Esophagus muscularis mucosa (tissue), 3 donors: ENCODE data around the gene PRTN3.

Experiments
- POLR2A ChIP-seq: fragments of 450-650 bp; IDR thresholded peaks from one replicate; pipeline ENCODE4 v1.6.1; 2017; ENCODE audit warnings: antibody characterized with exemption, moderate library complexity, mild to moderate bottlenecking, low read depth
- POLR2AphosphoS5 ChIP-seq, 2 donors: sonication (generic); formaldehyde crosslinking; IDR thresholded peaks; one replicate each; pipeline ENCODE4 v1.6.1; 2017; ENCODE audit warnings: antibody characterized with exemption in 2 of 2
- TF ChIP-seq, protein P1 (sequence below), 3 experiments: fragments of 200-600 bp in 2 of 3; fragments of 450-650 bp in 1 of 3; sonication (generic) in 2 of 3; IDR thresholded peaks; one replicate each; pipeline ENCODE4 v1.5.1; 2017 to 2019; ENCODE audit warnings: antibody characterized with exemption in 3 of 3, mild to moderate bottlenecking in 2 of 3, moderate library complexity in 1 of 3

DNA sequence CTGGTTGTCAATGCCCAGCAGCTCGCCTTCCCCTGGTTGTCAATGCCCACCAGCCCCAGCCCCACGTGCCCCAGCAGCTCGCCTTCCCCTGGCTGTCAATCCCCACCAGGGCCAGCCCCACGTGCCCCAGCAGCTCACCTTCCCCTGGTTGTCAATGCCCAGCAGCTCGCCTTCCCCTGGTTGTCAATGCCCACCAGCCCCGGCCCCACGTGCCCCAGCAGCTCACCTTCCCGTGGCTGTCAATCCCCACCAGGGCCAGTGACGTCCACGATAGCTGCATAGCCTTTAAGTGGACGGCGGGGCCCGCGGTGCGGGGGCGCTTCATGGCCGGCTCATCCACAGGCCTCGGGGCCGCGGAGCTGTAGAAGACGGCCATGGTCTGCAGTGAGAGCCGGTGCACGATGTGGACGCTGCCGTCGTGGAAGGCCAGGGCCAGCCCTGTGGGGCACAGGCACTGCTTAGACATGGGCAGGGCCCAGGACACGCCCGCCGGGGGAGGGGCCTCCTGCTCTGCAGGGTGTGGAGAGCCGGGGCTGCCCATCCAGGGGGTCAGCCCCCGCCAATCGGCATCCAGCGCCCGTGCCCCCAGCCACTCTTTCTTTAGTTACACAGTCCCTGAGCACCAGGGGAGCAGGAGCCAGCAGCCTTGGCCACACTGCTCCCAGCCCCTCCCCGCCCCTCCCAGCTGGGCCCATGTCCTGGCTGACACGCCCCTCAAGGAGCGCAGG, 39.1 kb downstream of the PRTN3 start:
- TF ChIP-seq, protein P1, sequence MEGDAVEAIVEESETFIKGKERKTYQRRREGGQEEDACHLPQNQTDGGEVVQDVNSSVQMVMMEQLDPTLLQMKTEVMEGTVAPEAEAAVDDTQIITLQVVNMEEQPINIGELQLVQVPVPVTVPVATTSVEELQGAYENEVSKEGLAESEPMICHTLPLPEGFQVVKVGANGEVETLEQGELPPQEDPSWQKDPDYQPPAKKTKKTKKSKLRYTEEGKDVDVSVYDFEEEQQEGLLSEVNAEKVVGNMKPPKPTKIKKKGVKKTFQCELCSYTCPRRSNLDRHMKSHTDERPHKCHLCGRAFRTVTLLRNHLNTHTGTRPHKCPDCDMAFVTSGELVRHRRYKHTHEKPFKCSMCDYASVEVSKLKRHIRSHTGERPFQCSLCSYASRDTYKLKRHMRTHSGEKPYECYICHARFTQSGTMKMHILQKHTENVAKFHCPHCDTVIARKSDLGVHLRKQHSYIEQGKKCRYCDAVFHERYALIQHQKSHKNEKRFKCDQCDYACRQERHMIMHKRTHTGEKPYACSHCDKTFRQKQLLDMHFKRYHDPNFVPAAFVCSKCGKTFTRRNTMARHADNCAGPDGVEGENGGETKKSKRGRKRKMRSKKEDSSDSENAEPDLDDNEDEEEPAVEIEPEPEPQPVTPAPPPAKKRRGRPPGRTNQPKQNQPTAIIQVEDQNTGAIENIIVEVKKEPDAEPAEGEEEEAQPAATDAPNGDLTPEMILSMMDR (IDR thresholded peaks at IDR 0.05) = no peak
- TF ChIP-seq POLR2AphosphoS5 (IDR thresholded peaks at IDR 0.05) (no peak), POLR2A (no peak)
